Panc1 (cell line): Measurements from ENCODE around the gene SCARB2. TPM values are rescaled to one million over a fixed set of nuclear protein-coding genes. Genes with fewer than 3 reads are reported as not detected.
A peak's percentile ranks its signal among the peaks of the same experiment; 100 is the strongest.

Experiments used
- ATAC-seq: fragments of 200-7000 bp; cut with Tn5 transposase; 2 replicates; pipeline ENCODE4 v1.9.1; 2020; ENCODE audit warnings: mild to moderate bottlenecking, moderate library complexity
- BruUV-seq: library from RNA; stranded (reverse); fragments of 400-500 nt; replicated peaks from 2 replicates; lab custom pipeline; 2021; lab: Mats Ljungman, UMichigan
- CTCF ChIA-PET: fragments of 300-600 bp; sonication (Branson Sonifier 250); formaldehyde crosslinking; loops from one replicate; lab custom pipeline; 2022; ENCODE audit warnings: antibody characterized with exemption; lab: Charles Lee
- POLR2A ChIA-PET: fragments of 300-600 bp; sonication (Branson Sonifier 250); formaldehyde crosslinking; loops from one replicate; lab custom pipeline; 2022; ENCODE audit warnings: antibody characterized with exemption; lab: Charles Lee
- DNase-seq: peaks from one replicate; pipeline ENCODE4 v3.0.0-alpha.2; 2010; ENCODE audit warnings: low read depth, low spot score
- H3K27ac ChIP-seq: 2 replicates; pipeline ENCODE4 v1.5.1; 2011; ENCODE audit warnings: mild to moderate bottlenecking, low read length, inconsistent platforms
- H3K27me3 ChIP-seq: fragments of 200-500 bp; sonication (Bioruptor generic); 2 replicates; pipeline ENCODE4 v1.6.0; 2014; ENCODE audit warnings: low read length, inconsistent platforms; ENCODE audit not compliant: control insufficient read depth, insufficient read depth
- H3K36me3 ChIP-seq: fragments of 200-500 bp; sonication (Bioruptor generic); 2 replicates; pipeline ENCODE4 v1.5.1; 2014; ENCODE audit warnings: inconsistent platforms, mild to moderate bottlenecking, low read length, moderate library complexity; ENCODE audit not compliant: control insufficient read depth, insufficient read depth
- H3K4me1 ChIP-seq: 2 replicates; pipeline ENCODE4 v1.5.1; 2011; ENCODE audit warnings: inconsistent platforms, mild to moderate bottlenecking, low read length, moderate library complexity; ENCODE audit not compliant: control insufficient read depth, insufficient read depth
- H3K4me3 ChIP-seq, 2 experiments: 2 replicates each; pipeline ENCODE4 v1.5.1; 2011 to 2012; ENCODE audit warnings: low read depth in 2 of 2, low read length in 2 of 2, mild to moderate bottlenecking in 2 of 2, inconsistent platforms in 1 of 2, moderate library complexity in 1 of 2
- H3K9me3 ChIP-seq: fragments of 200-500 bp; sonication (Bioruptor generic); 2 replicates; pipeline ENCODE4 v1.5.1; 2014; ENCODE audit warnings: low read depth, mild to moderate bottlenecking, inconsistent platforms, low read length, moderate library complexity; ENCODE audit not compliant: control insufficient read depth, insufficient read depth
- CTCF ChIP-seq: fragments of 450-650 bp; IDR thresholded peaks from 2 replicates; pipeline ENCODE4 v1.5.1; 2017; ENCODE audit warnings: mild to moderate bottlenecking
- POLR2AphosphoS5 ChIP-seq: IDR thresholded peaks from 2 replicates; pipeline ENCODE4 v1.6.1; 2012; ENCODE audit warnings: mild to moderate bottlenecking, low read depth, low read length, moderate library complexity
- REST ChIP-seq, 2 experiments: IDR thresholded peaks; 2 replicates each; pipeline ENCODE4 v1.6.1; 2011 to 2012; ENCODE audit warnings: low read depth in 2 of 2, control low read depth in 1 of 2, low read length in 1 of 2, mild to moderate bottlenecking in 1 of 2, moderate library complexity in 1 of 2; ENCODE audit not compliant: insufficient read depth in 1 of 2
- SIN3A ChIP-seq: IDR thresholded peaks from 2 replicates; pipeline ENCODE4 v1.6.1; 2012; ENCODE audit warnings: low read depth, mild to moderate bottlenecking, low read length, moderate library complexity, borderline replicate concordance; ENCODE audit not compliant: insufficient read depth
- TCF7L2 ChIP-seq: IDR thresholded peaks from 2 replicates; pipeline ENCODE4 v1.6.1; 2011; ENCODE audit warnings: mild to moderate bottlenecking, low read depth, low read length, inconsistent platforms
- in situ Hi-C: cut with HindIII; loops from 2 replicates; pipeline ENCODE4 v1.10.0; 2016; ENCODE audit warnings: low sequenced_read_pairs, low pct_unique_long_range_greater_than_20kb
- intact Hi-C: fragments of 100-400 bp; cut with micrococcal nuclease; formaldehyde crosslinking; loops from one replicate; pipeline ENCODE4 v1.10.0; 2022; ENCODE audit not compliant: unreplicated experiment
- total RNA-seq: library from RNA; stranded (reverse); gene quantifications from one replicate; pipeline ENCODE4 v1.2.1, GENCODE V29; 2021; ENCODE audit not compliant: unreplicated experiment

SCARB2 gene
- total RNA-seq, 1 experiment from 2014 or later, result 59.4 TPM

- no peak overlapping the region for H3K27ac ChIP-seq
- TF ChIP-seq CTCF (peak; percentile 85), SIN3A (no peak)
- no peaks in the 10 kb centered on the region for H3K9me3 ChIP-seq
- no peaks in the 10 kb centered on the region for H3K4me1 ChIP-seq
- CTCF ChIA-PET, result interaction anchor here (0.6 to 1.0 kb wide), 3 partner anchors 198 to 488 kb away, joined by 3 to 9 read pairs (median 4); no protein-coding TSS in a partner anchor
- intact Hi-C loops, result no loop called here
- peak; percentile 95 for ATAC-seq
- DNase-seq, result peak; percentile 55
- POLR2A ChIA-PET, result no interaction called here
- no peaks in the 10 kb centered on the region for H3K27me3 ChIP-seq
- in situ Hi-C loops, result no loop called here
- BruUV-seq, result no TSS peak
- H3K36me3 ChIP-seq, result peaks cover 4% of the 10 kb centered on the region; the same call in 1 of the 2 replicates
- no peak overlapping the region for H3K4me3 ChIP-seq
Measured at GRCh38 chr4:76179398-76180318, 34.0 kb downstream of the SCARB2 start.

- in situ Hi-C loops (no loop called here), intact Hi-C loops (no loop called here)
- no peak for ATAC-seq
- ChIA-PET POLR2A (no interaction called here), CTCF (no interaction called here)
- no peak for TF ChIP-seq TCF7L2
- TF ChIP-seq CTCF, result no peak
- no peak for TF ChIP-seq SIN3A
- no peak for TF ChIP-seq POLR2AphosphoS5
- TF ChIP-seq REST (IDR thresholded peaks at IDR 0.05; ENCODE audit: insufficient read depth in 1 of 2, low read depth in 2 of 2, low read length in 1 of 2), result no peak
- no peak for DNase-seq
- H3K4me3 ChIP-seq, result no peak overlapping the region
- BruUV-seq, result no TSS peak
- no peaks in the 10 kb centered on the region for H3K27me3 ChIP-seq
- no peak overlapping the region for H3K27ac ChIP-seq
- no peaks in the 10 kb centered on the region for H3K4me1 ChIP-seq
- peaks cover 4% of the 10 kb centered on the region; the same call in 1 of the 2 replicates for H3K36me3 ChIP-seq
- H3K9me3 ChIP-seq, result no peaks in the 10 kb centered on the region
Measured at GRCh38 chr4:76178296-76178695, 35.3 kb downstream of the SCARB2 start.
